Panc1 (cell line): Measurements from ENCODE around the gene ZNF831. TPM values are rescaled to one million over a fixed set of nuclear protein-coding genes. Genes with fewer than 3 reads are reported as not detected.

Experiments
- ATAC-seq: fragments of 200-7000 bp; cut with Tn5 transposase; 2 replicates; pipeline ENCODE4 v1.9.1; 2020; ENCODE audit warnings: mild to moderate bottlenecking, moderate library complexity
- BruUV-seq: library from RNA; stranded (reverse); fragments of 400-500 nt; replicated peaks from 2 replicates; lab custom pipeline; 2021; lab: Mats Ljungman, UMichigan
- CTCF ChIA-PET: fragments of 300-600 bp; sonication (Branson Sonifier 250); formaldehyde crosslinking; loops from one replicate; lab custom pipeline; 2022; ENCODE audit warnings: antibody characterized with exemption; lab: Charles Lee
- POLR2A ChIA-PET: fragments of 300-600 bp; sonication (Branson Sonifier 250); formaldehyde crosslinking; loops from one replicate; lab custom pipeline; 2022; ENCODE audit warnings: antibody characterized with exemption; lab: Charles Lee
- DNase-seq: peaks from one replicate; pipeline ENCODE4 v3.0.0-alpha.2; 2010; ENCODE audit warnings: low read depth, low spot score
- H3K27ac ChIP-seq: 2 replicates; pipeline ENCODE4 v1.5.1; 2011; ENCODE audit warnings: mild to moderate bottlenecking, low read length, inconsistent platforms
- H3K27me3 ChIP-seq: fragments of 200-500 bp; sonication (Bioruptor generic); 2 replicates; pipeline ENCODE4 v1.6.0; 2014; ENCODE audit warnings: low read length, inconsistent platforms; ENCODE audit not compliant: control insufficient read depth, insufficient read depth
- H3K36me3 ChIP-seq: fragments of 200-500 bp; sonication (Bioruptor generic); 2 replicates; pipeline ENCODE4 v1.5.1; 2014; ENCODE audit warnings: inconsistent platforms, mild to moderate bottlenecking, low read length, moderate library complexity; ENCODE audit not compliant: control insufficient read depth, insufficient read depth
- H3K4me1 ChIP-seq: 2 replicates; pipeline ENCODE4 v1.5.1; 2011; ENCODE audit warnings: inconsistent platforms, mild to moderate bottlenecking, low read length, moderate library complexity; ENCODE audit not compliant: control insufficient read depth, insufficient read depth
- H3K4me3 ChIP-seq, 2 experiments: 2 replicates each; pipeline ENCODE4 v1.5.1; 2011 to 2012; ENCODE audit warnings: low read depth in 2 of 2, low read length in 2 of 2, mild to moderate bottlenecking in 2 of 2, inconsistent platforms in 1 of 2, moderate library complexity in 1 of 2
- H3K9me3 ChIP-seq: fragments of 200-500 bp; sonication (Bioruptor generic); 2 replicates; pipeline ENCODE4 v1.5.1; 2014; ENCODE audit warnings: low read depth, mild to moderate bottlenecking, inconsistent platforms, low read length, moderate library complexity; ENCODE audit not compliant: control insufficient read depth, insufficient read depth
- CTCF ChIP-seq: fragments of 450-650 bp; IDR thresholded peaks from 2 replicates; pipeline ENCODE4 v1.5.1; 2017; ENCODE audit warnings: mild to moderate bottlenecking
- POLR2AphosphoS5 ChIP-seq: IDR thresholded peaks from 2 replicates; pipeline ENCODE4 v1.6.1; 2012; ENCODE audit warnings: mild to moderate bottlenecking, low read depth, low read length, moderate library complexity
- REST ChIP-seq, 2 experiments: IDR thresholded peaks; 2 replicates each; pipeline ENCODE4 v1.6.1; 2011 to 2012; ENCODE audit warnings: low read depth in 2 of 2, control low read depth in 1 of 2, low read length in 1 of 2, mild to moderate bottlenecking in 1 of 2, moderate library complexity in 1 of 2; ENCODE audit not compliant: insufficient read depth in 1 of 2
- SIN3A ChIP-seq: IDR thresholded peaks from 2 replicates; pipeline ENCODE4 v1.6.1; 2012; ENCODE audit warnings: low read depth, mild to moderate bottlenecking, low read length, moderate library complexity, borderline replicate concordance; ENCODE audit not compliant: insufficient read depth
- TCF7L2 ChIP-seq: IDR thresholded peaks from 2 replicates; pipeline ENCODE4 v1.6.1; 2011; ENCODE audit warnings: mild to moderate bottlenecking, low read depth, low read length, inconsistent platforms
- in situ Hi-C: cut with HindIII; loops from 2 replicates; pipeline ENCODE4 v1.10.0; 2016; ENCODE audit warnings: low sequenced_read_pairs, low pct_unique_long_range_greater_than_20kb
- intact Hi-C: fragments of 100-400 bp; cut with micrococcal nuclease; formaldehyde crosslinking; loops from one replicate; pipeline ENCODE4 v1.10.0; 2022; ENCODE audit not compliant: unreplicated experiment
- total RNA-seq: library from RNA; stranded (reverse); gene quantifications from one replicate; pipeline ENCODE4 v1.2.1, GENCODE V29; 2021; ENCODE audit not compliant: unreplicated experiment

ZNF831 gene
- total RNA-seq, 1 experiment from 2014 or later = 0.03 TPM

- peaks cover 41% of the 10 kb centered on the region for H3K27me3 ChIP-seq
- intact Hi-C loops = no loop called here
- H3K36me3 ChIP-seq = no peaks in the 10 kb centered on the region; the same call in 1 of the 2 replicates
- no peak overlapping the region for H3K4me3 ChIP-seq
- POLR2A ChIA-PET = no interaction called here
- in situ Hi-C loops = no loop called here
- no peak for ATAC-seq
- H3K4me1 ChIP-seq = no peaks in the 10 kb centered on the region
- no peak for TF ChIP-seq TCF7L2
- no peak for TF ChIP-seq POLR2AphosphoS5
- TF ChIP-seq CTCF = no peak
- no TSS peak for BruUV-seq
- CTCF ChIA-PET = no interaction called here
- no peak overlapping the region for H3K27ac ChIP-seq
- no peak for DNase-seq
- H3K9me3 ChIP-seq = no peaks in the 10 kb centered on the region
These were observed 79.3 kb downstream of the ZNF831 start for GRCh38 chr20:59242714-59243626.

- DNase-seq (no peak), ATAC-seq (no peak)
- intact Hi-C loops (no loop called here), in situ Hi-C loops (no loop called here)
- POLR2A ChIA-PET = interaction anchor here (0.7 kb wide), 1 partner anchor 159 kb away, joined by 8 read pairs; no protein-coding TSS in a partner anchor
- Histone ChIP-seq H3K4me3 (no peak overlapping the region), H3K27me3 (peaks cover 45% of the 10 kb centered on the region), H3K9me3 (peaks cover 5% of the 10 kb centered on the region; the same call in 1 of the 2 replicates), H3K4me1 (no peaks in the 10 kb centered on the region), H3K27ac (no peak overlapping the region), H3K36me3 (no peaks in the 10 kb centered on the region)
- TF ChIP-seq CTCF (no peak), SIN3A (no peak), REST (IDR thresholded peaks at IDR 0.05; ENCODE audit: insufficient read depth in 1 of 2, low read depth in 2 of 2, low read length in 1 of 2) (no peak), POLR2AphosphoS5 (no peak), TCF7L2 (no peak)
- BruUV-seq = no TSS peak
- CTCF ChIA-PET = no interaction called here
These were observed 83.2 kb downstream of the ZNF831 start for GRCh38 chr20:59246691-59247400.
